GM21526 (cell line): ENCODE results near the gene ACADSB.

ENCODE experiments used
- ATAC-seq: cut with Tn5 transposase; IDR thresholded peaks from one replicate; pipeline ENCODE4 v1.9.1; 2021; ENCODE audit warnings: moderate library complexity; ENCODE audit not compliant: unreplicated experiment, low FRiP score

The ACADSB gene

DNA sequence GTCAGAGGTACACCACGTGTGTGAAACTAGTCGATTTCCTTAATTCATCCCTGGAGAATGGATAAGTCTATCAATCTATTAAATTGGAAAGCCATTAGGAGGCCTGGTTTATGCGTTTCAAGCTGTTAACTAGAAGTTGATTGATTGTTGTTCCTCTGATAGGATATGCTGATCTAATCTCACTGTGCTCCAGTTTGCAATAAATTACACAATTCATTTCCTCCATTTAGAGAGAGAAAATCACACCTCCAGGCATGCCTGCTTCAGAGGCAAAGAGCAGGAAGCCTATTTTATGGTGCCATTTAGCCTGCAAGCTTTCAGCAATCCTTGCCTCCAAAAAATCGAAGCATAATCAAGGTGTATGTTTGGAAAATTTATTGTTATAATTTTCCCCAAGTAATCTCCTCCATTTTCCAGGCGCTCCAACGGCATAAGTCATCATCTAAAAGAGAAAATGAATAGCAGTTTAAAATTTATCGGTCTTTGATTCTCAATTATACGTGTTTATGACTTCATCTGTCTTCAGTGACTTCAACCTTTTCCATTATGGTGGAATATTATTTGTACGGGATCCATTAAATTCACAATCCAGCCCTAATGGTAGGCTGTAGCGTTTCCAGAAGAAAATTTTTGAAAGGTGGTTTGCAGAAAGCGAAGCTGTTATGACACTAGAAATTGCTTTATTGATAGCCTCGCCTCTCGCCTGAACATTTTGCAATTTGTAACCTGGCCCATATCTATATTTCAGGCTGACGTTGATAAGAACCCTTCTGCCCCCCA, 84.0 kb downstream of the ACADSB start:
- ATAC-seq = no peak

DNA sequence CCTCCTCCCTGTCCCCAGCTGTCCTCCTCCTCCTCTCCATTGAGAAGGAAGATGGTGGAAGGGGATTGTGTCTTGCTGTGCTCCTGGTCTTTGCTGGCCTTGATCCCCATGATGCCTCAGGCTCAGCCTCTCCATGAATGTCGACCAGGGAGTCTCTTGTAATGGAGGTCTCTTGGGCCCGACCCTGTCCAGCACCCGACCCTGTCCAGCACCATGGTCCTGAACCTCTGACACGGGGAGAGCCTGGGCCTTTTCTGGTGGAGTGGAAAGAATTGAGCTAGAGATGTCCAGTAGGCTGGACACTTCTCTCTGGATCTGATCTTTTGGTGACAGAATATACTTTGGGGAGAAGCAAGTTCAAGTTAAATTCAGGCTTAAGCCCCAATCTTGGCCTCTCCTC, 84.7 kb downstream of the ACADSB start:
- ATAC-seq = no peak

DNA sequence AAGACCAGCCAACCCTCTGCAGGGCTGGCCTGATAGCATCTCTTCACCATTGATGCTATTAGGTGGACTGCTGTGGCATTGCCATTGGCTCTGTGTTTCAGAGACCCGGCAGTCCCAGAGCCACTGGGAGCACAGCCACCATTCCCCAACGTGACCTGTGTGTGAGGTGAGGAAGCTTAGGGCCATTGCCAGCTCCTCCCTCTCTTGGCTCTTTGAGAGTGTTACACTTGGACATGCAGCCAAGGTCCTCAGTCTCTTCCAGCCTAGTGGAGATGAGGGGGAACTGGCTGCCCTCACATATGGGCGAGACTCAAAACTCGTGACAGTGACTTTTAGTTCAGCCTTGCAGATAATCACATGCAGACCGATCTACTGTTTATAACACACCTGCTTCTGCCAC, 87.6 kb downstream of the ACADSB start:
- no peak for ATAC-seq

DNA sequence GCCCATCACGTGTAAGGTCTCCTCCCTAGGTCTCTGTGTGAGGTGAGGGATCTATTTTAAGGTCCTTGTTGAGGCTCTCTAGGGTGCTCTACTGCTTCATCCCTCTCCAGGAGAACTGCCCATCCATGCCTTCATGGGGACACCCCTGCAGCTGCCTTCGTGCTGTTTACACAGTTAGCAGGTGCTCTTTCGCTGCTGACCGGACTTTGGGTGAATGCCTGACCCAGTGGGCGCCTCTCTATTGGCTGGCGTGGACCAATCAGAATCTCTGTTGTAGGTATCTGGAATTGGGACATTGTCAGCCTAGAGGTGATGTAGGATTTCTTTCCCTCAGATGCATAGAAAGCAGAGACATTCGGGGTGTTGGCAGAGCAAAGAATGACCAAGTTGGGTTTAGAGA, 88.2 kb downstream of the ACADSB start:
- ATAC-seq = no peak

DNA sequence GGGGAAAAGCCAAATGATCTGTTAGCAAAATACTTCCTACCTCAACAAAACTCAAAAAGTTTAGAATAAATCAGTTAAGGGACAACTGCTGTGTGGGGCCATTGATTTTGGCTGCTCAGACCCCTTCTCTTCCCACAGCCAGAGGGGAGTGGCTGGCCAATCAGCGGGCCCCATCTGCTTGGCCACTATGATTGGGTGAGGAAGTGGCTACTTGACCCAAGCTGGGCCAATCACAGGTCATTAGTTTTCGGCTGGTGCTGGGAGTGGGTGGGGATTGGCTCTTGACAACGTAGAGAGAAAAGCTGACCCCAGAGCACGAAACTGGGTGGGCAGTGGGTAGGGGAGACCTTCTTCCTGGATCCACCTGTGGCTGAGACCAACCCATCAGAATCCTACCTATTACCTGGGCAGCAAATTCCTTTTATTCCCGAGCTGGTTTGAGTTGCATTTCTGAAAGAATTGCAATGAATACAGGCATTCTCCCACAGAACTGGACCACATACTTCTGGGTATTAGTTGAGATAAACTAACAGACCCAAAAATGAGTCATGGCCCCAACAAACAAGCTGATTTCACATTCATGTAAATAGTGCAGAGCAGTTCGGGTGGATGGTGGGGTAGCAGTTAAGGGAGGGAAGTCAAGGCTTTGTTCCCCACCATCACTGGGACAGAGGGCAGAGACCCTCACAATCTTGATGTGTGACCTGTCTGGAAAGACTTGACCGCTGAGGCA, 91.4 kb downstream of the ACADSB start:
- ATAC-seq = no peak

DNA sequence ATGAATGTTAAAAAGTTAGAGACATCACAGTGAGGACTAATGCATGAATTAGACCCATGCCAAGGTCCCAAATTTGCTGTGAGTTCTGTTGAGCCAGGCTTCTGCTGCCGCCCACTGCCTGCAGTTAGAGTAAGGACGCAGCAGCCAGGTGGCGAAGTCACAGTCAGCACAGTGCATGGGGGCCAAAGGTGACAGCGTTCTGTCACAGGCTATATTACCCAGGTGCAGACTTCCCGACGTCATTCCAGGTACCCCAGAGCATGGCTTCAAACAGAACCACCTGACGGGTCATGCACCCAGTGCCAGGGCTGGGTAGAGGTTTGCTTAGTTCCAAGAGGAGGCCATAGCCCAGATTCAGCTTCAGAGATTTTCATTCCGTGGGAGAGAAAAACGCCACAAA, 93.1 kb downstream of the ACADSB start:
- ATAC-seq = no peak

DNA sequence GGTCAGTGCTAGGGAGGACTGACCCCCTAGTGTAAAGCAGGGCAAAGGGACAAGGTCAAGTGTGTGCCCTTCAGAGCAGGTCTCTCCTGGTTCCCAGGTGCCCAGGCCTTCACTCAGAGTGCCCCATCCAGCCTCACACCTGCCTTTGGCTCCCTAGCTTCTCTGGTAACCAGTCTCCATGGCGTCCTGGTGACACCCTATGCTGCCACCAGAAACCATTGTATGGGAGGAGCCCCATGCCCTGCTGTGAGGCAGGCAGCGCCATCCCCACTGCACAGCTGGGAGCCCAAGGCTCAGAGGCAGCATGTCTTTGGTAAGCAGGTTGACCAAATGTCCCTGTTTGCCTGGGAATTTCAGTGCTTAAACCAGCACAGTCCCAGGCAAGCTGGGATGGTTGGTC, 93.9 kb downstream of the ACADSB start:
- no peak for ATAC-seq

DNA sequence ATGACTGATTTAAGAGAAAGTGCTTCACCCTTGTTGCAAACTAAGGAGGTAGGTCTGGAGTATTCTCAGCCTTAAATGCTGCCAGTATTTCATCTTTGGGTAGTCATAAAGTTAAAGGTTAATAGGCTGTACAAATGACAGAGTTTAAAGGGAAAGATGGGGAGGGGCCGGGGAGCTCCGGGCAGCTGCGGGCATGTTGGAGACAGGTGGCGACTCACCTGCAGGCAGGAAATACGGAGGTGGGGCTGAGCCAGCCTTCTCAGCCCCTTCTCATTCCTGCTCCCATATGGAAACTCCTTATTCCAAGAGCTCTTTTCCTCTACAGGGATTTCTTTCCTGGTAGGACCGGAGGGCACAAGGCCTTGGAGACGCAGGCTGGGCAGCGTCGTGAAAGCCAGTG, 95.1 kb downstream of the ACADSB start:
- ATAC-seq = no peak
